ENCODE data around the gene BRF1. TPM values are rescaled to one million over a fixed set of nuclear protein-coding genes. Genes with fewer than 3 reads are reported as not detected.
A peak's percentile ranks its signal among the peaks of the same experiment; 100 is the strongest.

BRF1 gene
- total RNA-seq, 1 experiment from 2014 or later, result 41.2 TPM

- no peak overlapping the region for H3K9ac ChIP-seq (ENCODE audit: low read length)
- no peaks in the 10 kb centered on the region for H3K9me3 ChIP-seq (ENCODE audit: control insufficient read depth in 1 of 2, insufficient read depth in 1 of 2, low read depth in 1 of 2, low read length in 2 of 2)
- H4K20me1 ChIP-seq (ENCODE audit: insufficient read depth), result no peaks in the 10 kb centered on the region; the same call in 1 of the 2 replicates
- H3K9me2 ChIP-seq (ENCODE audit: insufficient read depth), result no peaks in the 10 kb centered on the region
- intact Hi-C loops (cut with micrococcal nuclease), result loop anchor here (10.0 kb wide), 1 partner anchor 186 kb away; the partner anchor contains the start of gene AHNAK2
- no peaks in the 10 kb centered on the region for H3K27me3 ChIP-seq (ENCODE audit: insufficient read depth, low read length)
- TF ChIP-seq REST (IDR thresholded peaks at IDR 0.05; ENCODE audit: low read depth) (no peak), SP1 (IDR thresholded peaks at IDR 0.05; ENCODE audit: low read depth) (no peak), JUND (IDR thresholded peaks at IDR 0.05) (no peak), POLR2A (IDR thresholded peaks at IDR 0.05; ENCODE audit: borderline replicate concordance, extremely low read depth, insufficient read depth, insufficient read length) (no peak), EZH2 (IDR thresholded peaks at IDR 0.05) (no peak)
- ChIA-PET CTCF (interaction anchor here (1.3 kb wide), 1 partner anchor 9 kb away, joined by 4 read pairs; no protein-coding TSS in a partner anchor), POLR2A (no interaction called here), RAD21 (ENCODE audit: low non-redundant PET in 1 of 2, low total read pairs in 2 of 2, uncharacterized antibody in 2 of 2, unreplicated experiment in 2 of 2) (no interaction called here)
- H3K4me3 ChIP-seq (replicated peaks in 1 of 2; ENCODE audit: low read depth in 1 of 2, low read length in 2 of 2), result no peak overlapping the region
- H3K4me2 ChIP-seq (ENCODE audit: low read length), result no peak overlapping the region
- no peak for ATAC-seq
- no peak overlapping the region for H2AFZ ChIP-seq (ENCODE audit: low read depth, low read length, poor library complexity, severe bottlenecking)
- no peaks in the 10 kb centered on the region; a peak in 1 of 4 replicates for H3K36me3 ChIP-seq (ENCODE audit: control insufficient read depth in 1 of 2, insufficient read depth in 2 of 2, low read length in 2 of 2)
- no TSS peak for BruUV-seq (replicated peaks)
- H3K4me1 ChIP-seq (ENCODE audit: control insufficient read depth in 1 of 2, insufficient read depth in 2 of 2, low read length in 2 of 2), result peaks cover 14 to 29% of the 10 kb centered on the region in 2 experiments
- no peak for DNase-seq (ENCODE audit: low read depth, low spot score)
- peaks cover 78% of the 10 kb centered on the region for H3K79me2 ChIP-seq (ENCODE audit: insufficient read depth, low read length)
- H3K27ac ChIP-seq (ENCODE audit: low read depth, low read length), result no peak overlapping the region
These were observed 140.0 kb downstream of the BRF1 start for GRCh38 chr14:105160776-105161175.

GRCh38 chr14:105159344-105159743 is 141.5 kb downstream of the BRF1 start:
- H3K4me2 ChIP-seq (ENCODE audit: low read length), result no peak overlapping the region
- RAD21 ChIA-PET (ENCODE audit: low non-redundant PET in 1 of 2, low total read pairs in 2 of 2, uncharacterized antibody in 2 of 2, unreplicated experiment in 2 of 2), result no interaction called here
- H4K20me1 ChIP-seq (ENCODE audit: insufficient read depth), result no peaks in the 10 kb centered on the region
- DNase-seq (ENCODE audit: low read depth, low spot score), result no peak
- no peaks in the 10 kb centered on the region for H3K9me2 ChIP-seq (ENCODE audit: insufficient read depth)
- no peak overlapping the region for H3K9ac ChIP-seq (ENCODE audit: low read length)
- H2AFZ ChIP-seq (ENCODE audit: low read depth, low read length, poor library complexity, severe bottlenecking), result no peak overlapping the region
- intact Hi-C loops (cut with micrococcal nuclease), result no loop called here
- POLR2A ChIA-PET, result no interaction called here
- CTCF ChIA-PET, result interaction anchor here (1.3 kb wide), 1 partner anchor 10 kb away, joined by 4 read pairs; no protein-coding TSS in a partner anchor
- ATAC-seq, result 0 out of 2 replicates have a peak, but pooled peaks have one; percentile 5
- 0 out of 4 replicates have a peak, but pooled peaks cover 2 to 3% of the 10 kb centered on the region in 2 experiments for H3K36me3 ChIP-seq (ENCODE audit: control insufficient read depth in 1 of 2, insufficient read depth in 2 of 2, low read length in 2 of 2)
- no peak overlapping the region for H3K4me3 ChIP-seq (replicated peaks in 1 of 2; ENCODE audit: low read depth in 1 of 2, low read length in 2 of 2)
- H3K9me3 ChIP-seq (ENCODE audit: control insufficient read depth in 1 of 2, insufficient read depth in 1 of 2, low read depth in 1 of 2, low read length in 2 of 2), result no peaks in the 10 kb centered on the region
- peaks cover under 1 to 15% of the 10 kb centered on the region in 2 experiments; a peak in 2 of 4 replicates for H3K4me1 ChIP-seq (ENCODE audit: control insufficient read depth in 1 of 2, insufficient read depth in 2 of 2, low read length in 2 of 2)
- no TSS peak for BruUV-seq (replicated peaks)
- H3K27ac ChIP-seq (ENCODE audit: low read depth, low read length), result no peak overlapping the region
- peaks cover 64% of the 10 kb centered on the region for H3K79me2 ChIP-seq (ENCODE audit: insufficient read depth, low read length)
- no peaks in the 10 kb centered on the region for H3K27me3 ChIP-seq (ENCODE audit: insufficient read depth, low read length)
- TF ChIP-seq ZBTB33 (IDR thresholded peaks at IDR 0.05; ENCODE audit: extremely low read depth, insufficient replicate concordance, low read length) (no peak), TCF7L2 (IDR thresholded peaks at IDR 0.05; ENCODE audit: borderline replicate concordance, extremely low read depth, insufficient read depth, insufficient read length) (no peak), MAX (IDR thresholded peaks at IDR 0.05) (no peak), CTCF (IDR thresholded peaks at IDR 0.05 in 2 of 3, conservative IDR thresholded peaks at IDR 0.05 in 1 of 3; ENCODE audit: borderline replicate concordance in 1 of 3, insufficient read depth in 1 of 3, low read depth in 2 of 3, low read length in 2 of 3) (no peak), FOSL1 (IDR thresholded peaks at IDR 0.05; ENCODE audit: low read depth) (no peak), EGR1 (IDR thresholded peaks at IDR 0.05; ENCODE audit: low read depth) (no peak), SIN3A (IDR thresholded peaks at IDR 0.05; ENCODE audit: low read depth) (no peak), EZH2 (IDR thresholded peaks at IDR 0.05) (no peak)

All from HCT116 (cell line).